ENCODE results near the gene SHKBP1.
A peak's percentile ranks its signal among the peaks of the same experiment; 100 is the strongest.

Gene SHKBP1

DNA sequence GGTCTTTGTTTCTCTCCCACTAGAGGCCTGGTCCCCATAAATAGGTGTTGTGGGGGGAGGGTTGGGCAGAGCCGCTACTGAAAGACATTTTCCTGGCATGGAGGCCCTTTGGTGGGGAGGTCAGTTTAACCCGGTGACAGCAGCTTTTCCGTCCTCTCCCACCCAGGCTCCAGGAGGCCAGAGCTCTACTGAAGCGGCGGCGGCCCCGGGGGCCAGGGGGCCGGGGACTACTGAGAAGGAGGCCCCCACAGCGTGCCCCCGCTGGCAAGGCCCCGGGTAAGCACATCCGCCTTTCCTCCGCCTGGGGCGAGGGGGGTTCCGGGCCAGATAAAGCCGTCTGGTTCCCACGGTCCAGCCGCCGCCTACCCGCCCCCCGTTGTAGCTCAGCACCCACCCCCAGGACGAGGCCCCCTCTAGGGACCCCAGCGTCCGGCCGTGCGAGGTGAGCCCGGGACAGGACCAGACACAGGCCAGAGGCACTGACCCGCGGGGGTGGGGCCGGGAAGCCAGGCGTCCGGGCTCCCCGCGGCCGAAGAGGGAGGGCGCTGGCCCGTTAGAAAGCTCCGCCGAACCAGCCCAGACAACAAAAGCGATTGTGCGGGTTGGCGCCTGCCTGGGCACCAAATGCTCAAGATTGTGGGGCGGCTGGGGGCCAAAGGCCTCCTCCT is 23.4 kb downstream of the SHKBP1 start:
- FAIRE-seq (no peak), DNase-seq (ENCODE audit: insufficient read length, low spot score) (no peak)

- FAIRE-seq (no peak), DNase-seq (ENCODE audit: insufficient read length, low spot score) (no peak)
These were observed 24.0 kb downstream of the SHKBP1 start for GRCh38 chr19:40600570-40601133.

DNA sequence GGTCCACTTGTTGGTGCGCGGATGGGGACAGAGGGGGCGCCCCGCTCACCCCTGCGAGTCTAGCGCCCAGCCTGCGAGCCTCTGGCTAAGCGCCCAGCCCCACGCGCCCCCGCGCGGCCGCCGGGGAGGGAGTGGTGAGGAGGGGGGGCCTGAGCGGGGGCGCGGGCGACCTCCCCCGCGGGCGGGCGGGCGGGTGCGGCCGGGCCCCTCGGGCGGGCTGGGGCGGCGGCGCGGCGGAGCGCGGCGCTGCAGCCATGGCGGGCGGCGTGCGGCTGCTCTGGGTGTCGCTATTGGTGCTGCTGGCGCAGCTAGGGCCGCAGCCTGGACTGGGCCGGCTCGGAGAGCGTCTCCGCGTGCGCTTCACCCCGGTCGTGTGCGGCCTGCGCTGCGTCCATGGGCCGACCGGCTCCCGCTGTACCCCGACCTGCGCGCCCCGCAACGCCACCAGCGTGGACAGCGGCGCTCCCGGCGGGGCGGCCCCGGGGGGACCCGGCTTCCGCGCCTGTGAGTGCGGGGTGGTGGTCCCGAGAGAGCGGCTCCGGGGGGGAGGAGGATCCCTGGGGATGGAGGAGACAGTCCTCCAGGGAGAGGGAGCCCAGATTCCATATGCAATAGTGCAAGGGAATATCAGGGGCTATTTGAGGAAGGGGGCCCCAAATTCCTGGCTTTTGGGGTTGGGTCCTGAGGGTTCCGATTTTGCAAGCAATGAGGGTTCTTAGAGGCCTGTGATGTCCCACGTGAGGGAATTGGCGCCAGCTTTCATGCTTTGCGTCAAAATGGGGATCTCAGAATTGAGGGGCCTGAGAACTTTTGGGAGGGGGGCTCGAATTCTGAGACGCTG is 24.7 kb downstream of the SHKBP1 start, which contains the start of gene LTBP4:
TSS of gene LTBP4 (plus strand) at position 236 of the 841 bp plus-strand sequence. CDS start at position 255, 19 bp downstream.
- FAIRE-seq (no peak), DNase-seq (ENCODE audit: insufficient read length, low spot score) (no peak)

GRCh38 chr19:40603071-40603388 is 26.4 kb downstream of the SHKBP1 start:
- no peak for FAIRE-seq
- no peak for DNase-seq (ENCODE audit: insufficient read length, low spot score)

DNA sequence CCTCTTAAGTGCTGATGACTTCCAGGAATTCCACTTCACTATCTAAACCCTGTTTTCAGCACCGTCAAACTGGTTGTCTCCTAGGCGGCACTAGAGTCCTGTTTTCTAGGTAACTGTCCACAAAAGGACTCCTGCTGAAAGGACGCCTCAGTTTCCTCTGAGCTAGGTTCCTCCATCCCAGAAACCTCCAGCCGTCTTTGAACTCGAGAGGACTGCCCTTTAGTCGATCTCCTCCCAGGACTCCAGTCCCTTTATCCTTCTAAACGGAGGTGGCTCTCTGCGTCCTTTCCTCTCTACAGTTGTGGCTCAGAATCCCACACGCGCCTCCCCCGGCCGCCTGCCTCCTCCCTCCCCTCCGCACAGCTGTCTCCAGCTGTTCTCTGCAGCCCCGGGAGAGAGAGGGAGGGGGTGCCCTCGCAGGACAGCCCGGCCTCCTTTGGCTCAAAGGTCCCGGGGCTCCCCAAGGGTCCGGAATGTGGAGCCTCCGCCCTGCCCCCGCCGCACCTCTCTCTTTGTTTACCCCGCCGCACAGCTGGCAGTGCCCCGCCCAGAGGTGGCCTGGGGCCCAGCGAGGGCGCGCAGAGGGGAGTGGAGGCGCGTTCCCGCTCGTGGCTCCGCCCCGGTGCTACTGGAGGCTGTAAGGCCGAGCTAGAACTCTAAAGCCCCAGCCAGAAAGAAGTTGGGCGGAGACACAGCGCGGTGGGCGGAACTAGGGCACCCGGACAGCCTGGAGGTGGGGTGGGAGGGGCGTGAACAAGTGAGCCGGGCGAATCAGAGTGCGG is 26.9 kb downstream of the SHKBP1 start:
- FAIRE-seq (peak; percentile 97), DNase-seq (ENCODE audit: insufficient read length, low spot score) (peak; percentile 96)

DNA sequence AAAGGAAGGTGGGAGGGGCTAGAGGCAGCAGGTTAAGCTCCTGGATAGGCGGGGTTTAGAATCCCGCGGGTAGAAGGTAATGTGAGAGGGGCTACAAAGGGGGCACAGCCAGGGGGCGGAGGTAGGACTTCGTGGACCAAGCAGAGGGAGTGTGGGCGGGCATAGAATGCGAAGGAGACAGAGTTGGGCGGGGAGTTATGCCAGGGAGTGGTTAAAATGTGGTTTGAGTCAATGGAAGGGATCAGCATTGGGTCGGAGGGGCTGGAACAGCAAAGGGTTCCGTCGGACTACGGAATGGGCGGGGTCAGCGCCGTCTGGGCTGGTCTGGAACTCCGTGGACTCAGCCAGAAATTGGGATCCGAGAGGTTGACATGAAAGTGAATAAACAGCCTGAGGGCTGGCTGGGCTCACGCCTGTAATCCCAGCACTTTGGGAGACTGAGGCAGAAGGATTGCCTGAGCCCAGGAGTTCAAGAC is 27.5 kb downstream of the SHKBP1 start:
- DNase-seq (ENCODE audit: insufficient read length, low spot score): no peak
- FAIRE-seq: no peak

DNA sequence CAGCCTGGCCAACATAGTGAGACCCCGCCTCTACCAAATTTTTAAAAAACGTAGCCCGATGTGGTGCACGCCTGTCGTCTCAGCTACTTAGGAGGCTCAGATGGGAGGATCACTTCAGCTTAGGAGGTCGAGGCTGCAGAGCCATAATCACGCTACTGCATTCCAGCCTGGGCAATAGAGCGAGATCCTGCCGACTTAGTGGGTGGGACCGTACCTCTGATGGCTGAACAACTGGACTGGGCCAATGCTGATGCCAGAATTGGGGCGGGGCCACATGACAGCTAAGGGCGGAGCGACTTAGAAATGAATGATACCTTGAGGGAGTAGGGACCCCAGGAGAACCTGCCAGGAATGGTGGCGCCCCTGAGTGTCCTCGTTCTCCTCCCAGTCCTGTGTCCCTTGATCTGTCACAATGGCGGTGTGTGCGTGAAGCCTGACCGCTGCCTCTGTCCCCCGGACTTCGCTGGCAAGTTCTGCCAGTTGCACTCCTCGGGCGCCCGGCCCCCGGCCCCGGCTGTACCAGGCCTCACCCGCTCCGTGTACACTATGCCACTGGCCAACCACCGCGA is 28.1 kb downstream of the SHKBP1 start:
- DNase-seq (ENCODE audit: insufficient read length, low spot score): no peak
- FAIRE-seq: no peak

GRCh38 chr19:40605216-40605971 is 28.7 kb downstream of the SHKBP1 start:
- FAIRE-seq (peak; percentile 74), DNase-seq (ENCODE audit: insufficient read length, low spot score) (peak; percentile 57)

DNA sequence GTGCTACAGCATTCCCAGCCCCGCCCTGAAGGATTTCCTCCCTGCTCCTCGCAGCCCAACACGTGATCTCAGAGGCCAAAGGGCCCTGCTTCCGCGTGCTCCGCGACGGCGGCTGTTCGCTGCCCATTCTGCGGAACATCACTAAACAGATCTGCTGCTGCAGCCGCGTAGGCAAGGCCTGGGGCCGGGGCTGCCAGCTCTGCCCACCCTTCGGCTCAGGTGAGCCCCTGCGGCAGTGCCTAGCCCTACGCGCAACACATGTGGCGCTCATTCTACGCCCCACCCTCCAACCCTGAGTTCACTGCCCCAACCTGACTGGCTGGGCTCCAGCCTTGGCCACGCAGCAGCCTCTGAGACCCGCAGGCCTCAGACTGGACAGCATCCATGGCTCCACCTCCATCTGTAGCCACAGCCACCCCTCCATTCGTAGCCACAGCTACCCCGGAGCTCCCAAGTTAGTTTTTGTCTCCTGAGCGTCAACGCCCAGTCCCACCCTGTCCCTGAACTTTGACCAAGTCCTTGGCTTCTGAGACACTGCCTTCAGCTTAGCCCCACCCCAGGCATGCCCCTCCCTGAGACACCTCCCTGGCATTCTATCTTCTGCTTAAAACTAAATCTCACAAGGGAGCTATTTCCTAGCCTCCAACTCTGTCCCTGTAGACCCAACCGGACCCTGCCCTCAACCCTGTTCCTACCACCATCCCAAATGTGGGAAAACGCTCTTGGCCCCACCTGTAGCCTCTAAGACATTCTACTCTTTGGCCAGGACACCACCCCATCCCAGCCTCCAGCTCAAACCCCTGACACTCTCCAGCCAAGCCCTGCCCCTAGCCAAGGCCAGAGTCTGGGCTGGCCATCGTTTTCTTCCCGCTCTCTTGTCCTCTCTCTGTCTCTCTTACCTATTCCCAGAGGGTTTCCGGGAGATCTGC is 30.9 kb downstream of the SHKBP1 start:
- DNase-seq (ENCODE audit: insufficient read length, low spot score) (no peak), FAIRE-seq (no peak)

- DNase-seq (ENCODE audit: insufficient read length, low spot score) (no peak), FAIRE-seq (no peak)
These were observed 31.6 kb downstream of the SHKBP1 start for GRCh38 chr19:40608240-40608621.

DNA sequence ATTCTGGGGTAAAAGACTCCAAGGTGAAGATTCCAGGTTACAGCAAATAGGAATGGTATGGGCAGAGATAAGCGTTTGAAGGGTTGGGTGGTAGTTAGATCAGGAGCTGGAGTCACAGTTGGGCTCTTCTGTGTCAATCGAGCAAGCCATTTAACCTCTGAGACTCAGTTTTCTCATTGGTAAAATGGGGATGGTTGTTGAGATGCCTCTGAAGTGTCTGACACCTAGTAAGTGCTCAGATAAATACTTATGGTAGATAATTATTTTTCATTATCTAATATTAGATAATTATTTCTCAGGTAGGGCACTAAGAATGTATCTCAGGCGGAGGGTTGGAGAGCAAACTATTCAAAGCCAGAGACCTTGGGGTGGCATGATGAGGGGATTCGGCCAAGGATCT is 32.3 kb downstream of the SHKBP1 start:
- FAIRE-seq: peak; percentile 4
- no peak for DNase-seq (ENCODE audit: insufficient read length, low spot score)

DNA sequence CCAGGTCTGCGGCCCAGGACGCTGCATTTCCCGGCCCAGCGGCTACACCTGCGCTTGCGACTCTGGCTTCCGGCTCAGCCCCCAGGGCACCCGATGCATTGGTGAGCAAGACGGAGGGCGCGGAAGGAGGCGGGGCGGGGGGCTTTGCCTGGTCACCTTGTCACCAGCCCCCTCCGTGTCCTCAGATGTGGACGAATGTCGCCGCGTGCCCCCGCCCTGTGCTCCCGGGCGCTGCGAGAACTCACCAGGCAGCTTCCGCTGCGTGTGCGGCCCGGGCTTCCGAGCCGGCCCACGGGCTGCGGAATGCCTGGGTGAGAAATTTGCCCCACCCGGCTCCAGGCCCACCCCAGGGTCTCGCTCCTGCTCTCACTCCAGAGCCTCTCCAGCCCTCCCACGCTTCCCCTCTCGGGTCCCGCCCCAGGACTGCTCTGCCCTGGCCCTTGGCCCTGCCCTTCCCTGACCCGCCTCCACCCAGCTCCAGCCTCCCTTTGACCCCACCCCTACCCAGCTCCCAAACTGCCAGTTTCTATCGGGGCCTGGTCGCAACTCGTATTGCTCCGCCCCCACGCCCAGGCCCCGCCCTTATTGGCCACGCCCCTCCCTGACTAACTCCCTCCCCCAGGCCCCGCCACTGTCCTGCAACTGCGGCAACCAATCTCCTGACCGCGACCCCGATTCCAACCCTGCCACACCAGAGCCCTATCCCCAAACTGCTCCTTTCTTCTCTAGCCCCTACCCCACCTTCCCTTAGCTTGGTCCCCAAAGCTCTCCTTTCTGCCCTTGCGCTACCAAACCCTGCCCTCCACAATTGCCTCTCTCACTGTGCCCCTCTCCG is 33.1 kb downstream of the SHKBP1 start:
- DNase-seq (ENCODE audit: insufficient read length, low spot score) (peak; percentile 92), FAIRE-seq (peak; percentile 83)

DNA sequence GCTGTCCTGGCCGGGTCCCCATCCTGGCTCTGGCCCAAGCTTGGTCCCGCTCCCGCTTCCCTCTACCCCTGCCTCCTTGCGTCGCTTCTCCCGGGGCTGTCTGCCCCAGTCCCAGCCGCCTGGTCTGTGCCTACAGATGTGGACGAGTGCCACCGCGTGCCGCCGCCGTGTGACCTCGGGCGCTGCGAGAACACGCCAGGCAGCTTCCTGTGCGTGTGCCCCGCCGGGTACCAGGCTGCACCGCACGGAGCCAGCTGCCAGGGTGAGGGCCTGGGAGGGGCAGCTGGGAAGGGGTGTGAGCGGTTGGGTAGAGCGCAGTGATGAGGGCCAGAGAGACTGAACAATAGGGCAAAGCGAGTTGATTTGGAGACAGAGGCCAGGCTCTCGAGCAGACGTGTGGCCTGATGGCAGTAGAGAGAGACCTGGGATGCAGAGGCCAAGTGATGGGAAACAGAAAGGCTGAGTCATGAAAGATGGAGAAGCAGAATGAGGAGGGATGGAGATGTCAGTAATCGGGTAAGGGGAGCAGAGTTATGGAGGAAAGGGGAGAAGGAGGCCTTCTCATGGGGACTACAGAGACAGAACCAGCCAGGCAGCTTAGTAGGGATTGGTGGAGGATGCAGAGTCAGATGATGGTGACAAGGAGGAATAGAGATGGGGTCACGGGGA is 33.9 kb downstream of the SHKBP1 start:
- DNase-seq (ENCODE audit: insufficient read length, low spot score): no peak
- no peak for FAIRE-seq

GRCh38 chr19:40611096-40611495 is 34.4 kb downstream of the SHKBP1 start:
- FAIRE-seq (no peak), DNase-seq (ENCODE audit: insufficient read length, low spot score) (no peak)

DNA sequence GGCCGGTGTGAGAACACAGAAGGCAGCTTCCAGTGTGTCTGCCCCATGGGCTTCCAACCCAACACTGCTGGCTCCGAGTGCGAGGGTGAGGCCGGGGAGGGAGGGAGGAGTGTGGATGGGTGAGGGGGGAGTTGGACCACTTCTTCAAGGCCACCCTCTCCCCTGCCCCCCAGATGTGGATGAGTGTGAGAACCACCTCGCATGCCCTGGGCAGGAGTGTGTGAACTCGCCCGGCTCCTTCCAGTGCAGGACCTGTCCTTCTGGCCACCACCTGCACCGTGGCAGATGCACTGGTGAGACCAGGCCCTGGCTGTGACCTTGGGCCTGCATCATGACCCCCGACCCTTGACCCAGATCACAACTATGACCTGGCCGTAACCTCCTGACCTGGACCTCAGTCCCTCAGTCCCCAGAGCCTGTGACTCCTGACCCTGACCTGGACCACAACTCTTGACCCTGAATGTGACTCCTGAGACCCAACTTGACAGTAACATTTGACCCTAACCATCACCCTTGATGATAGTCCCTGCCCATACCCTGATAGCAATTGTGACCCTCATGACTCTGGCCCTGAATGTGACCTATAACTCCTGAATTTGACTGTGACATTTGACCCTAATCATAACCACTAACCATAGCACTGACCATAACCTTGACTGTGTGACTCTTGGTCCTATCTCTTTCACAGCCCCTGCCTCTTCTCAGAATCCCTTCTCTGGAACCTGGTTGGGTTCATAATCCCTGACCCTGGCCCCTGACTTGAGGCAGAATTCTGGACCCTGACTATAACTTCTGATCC is 35.4 kb downstream of the SHKBP1 start:
- DNase-seq (ENCODE audit: insufficient read length, low spot score) (no peak), FAIRE-seq (no peak)

DNA sequence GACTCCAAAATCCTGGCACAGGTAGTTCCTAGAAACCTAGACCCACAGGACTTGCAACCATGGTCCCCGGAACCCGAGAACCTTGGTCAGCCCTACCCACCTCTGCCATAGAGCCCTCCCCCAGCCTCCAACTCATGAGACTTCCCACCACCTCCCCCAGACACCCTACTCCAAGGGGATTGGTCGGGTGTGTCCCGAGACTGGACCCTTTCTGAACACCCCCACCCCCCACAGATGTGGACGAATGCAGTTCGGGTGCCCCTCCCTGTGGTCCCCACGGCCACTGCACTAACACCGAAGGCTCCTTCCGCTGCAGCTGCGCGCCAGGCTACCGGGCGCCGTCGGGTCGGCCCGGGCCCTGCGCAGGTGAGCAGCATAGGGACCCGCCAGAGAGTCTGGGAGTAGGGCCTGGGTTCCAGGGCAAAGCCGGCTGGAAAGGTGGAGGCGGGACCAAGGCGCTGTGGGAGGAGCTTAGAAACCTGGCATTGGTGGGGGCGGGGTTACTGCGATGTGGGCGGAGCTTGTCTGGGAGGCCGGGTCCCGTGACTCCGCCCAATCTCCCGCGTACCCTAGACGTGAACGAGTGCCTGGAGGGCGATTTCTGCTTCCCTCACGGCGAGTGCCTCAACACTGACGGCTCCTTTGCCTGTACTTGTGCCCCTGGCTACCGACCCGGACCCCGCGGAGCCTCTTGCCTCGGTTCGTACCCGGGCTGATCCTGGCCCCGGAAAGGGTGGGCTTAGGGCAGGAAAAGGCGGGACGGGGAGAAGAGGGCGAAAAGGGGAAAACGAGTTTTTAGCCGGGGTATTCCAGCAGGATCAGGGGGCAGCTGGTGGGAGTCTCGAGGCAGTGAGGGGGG is 36.4 kb downstream of the SHKBP1 start:
- no peak for FAIRE-seq
- no peak for DNase-seq (ENCODE audit: insufficient read length, low spot score)

Measured in GM19239 (cell line).